Endothelial cell of umbilical vein (primary cell): ENCODE data around the gene DOC2B. TPM values are rescaled to one million over a fixed set of nuclear protein-coding genes. Genes with fewer than 3 reads are reported as not detected.

Experiments
- BruUV-seq: library from RNA; stranded (reverse); fragments of 400-500 nt; replicated peaks from 2 replicates; lab custom pipeline; 2021; lab: Mats Ljungman, UMichigan
- CTCF ChIA-PET: fragments of 300-600, 350-600 bp; sonication (Branson Sonifier 250); formaldehyde crosslinking; loops from one replicate; lab custom pipeline; 2021; ENCODE audit warnings: antibody characterized with exemption, inconsistent platforms; lab: Charles Lee
- POLR2A ChIA-PET: fragments of 300-600, 350-600 bp; sonication (Branson Sonifier 250); formaldehyde crosslinking; loops from one replicate; lab custom pipeline; 2021; ENCODE audit warnings: antibody characterized with exemption, inconsistent platforms; lab: Charles Lee
- DNase-seq: peaks from one replicate; pipeline ENCODE4 v3.0.0-alpha.2; 2011; ENCODE audit warnings: low read depth, low spot score
- FAIRE-seq: peaks from 2 replicates; lab custom pipeline; 2011; peaks lifted over from hg19 to GRCh38; lab: Jason Lieb, UNC
- H2AFZ ChIP-seq: 2 replicates; pipeline ENCODE4 v1.6.0; 2012; ENCODE audit warnings: low read depth, low read length, control low read depth, inconsistent platforms
- H3K27ac ChIP-seq: 2 replicates; pipeline ENCODE4 v1.5.1; 2011; ENCODE audit warnings: low read depth, mild to moderate bottlenecking, control low read depth, low read length, moderate library complexity; ENCODE audit not compliant: insufficient read depth
- H3K27me3 ChIP-seq, 2 experiments: 2 replicates each; pipeline versions ENCODE4 v1.6.0 to v1.6.1; 2011; ENCODE audit warnings: low read length in 2 of 2, mixed read lengths in 1 of 2; ENCODE audit not compliant: control insufficient read depth in 2 of 2, insufficient read depth in 2 of 2
- H3K36me3 ChIP-seq, 2 experiments: 2 replicates in 1 of 2; 3 replicates in 1 of 2; pipeline ENCODE4 v1.5.1; 2011; ENCODE audit warnings: low read length in 2 of 2, mild to moderate bottlenecking in 1 of 2, moderate library complexity in 1 of 2; ENCODE audit not compliant: control insufficient read depth in 2 of 2, insufficient read depth in 2 of 2; ENCODE audit errors: extremely low read depth in 1 of 2
- H3K4me1 ChIP-seq: 3 replicates; pipeline ENCODE4 v1.5.1; 2011; ENCODE audit warnings: mild to moderate bottlenecking, low read length; ENCODE audit not compliant: control insufficient read depth, insufficient read depth; ENCODE audit errors: extremely low read depth
- H3K4me2 ChIP-seq: 2 replicates; pipeline ENCODE4 v1.6.1; 2011; ENCODE audit warnings: low read length, control low read depth, mixed read lengths; ENCODE audit not compliant: insufficient read depth
- H3K4me3 ChIP-seq, 3 experiments: fragments of 200-600 bp in 1 of 3; sonication (generic), shearing (Covaris generic) in 1 of 3; replicated peaks in 1 of 3; 2 replicates each; pipeline ENCODE4 v1.5.1; 2011 to 2016; ENCODE audit warnings: control low read depth in 3 of 3, low read length in 3 of 3, mild to moderate bottlenecking in 2 of 3, inconsistent platforms in 1 of 3, low read depth in 1 of 3, moderate library complexity in 1 of 3; ENCODE audit not compliant: insufficient read depth in 1 of 3
- H3K79me2 ChIP-seq: 2 replicates; pipeline ENCODE4 v1.6.0; 2012; ENCODE audit warnings: low read length, inconsistent platforms; ENCODE audit not compliant: control insufficient read depth, insufficient read depth
- H3K9ac ChIP-seq: replicated peaks from 2 replicates; pipeline ENCODE3; 2011; ENCODE audit warnings: low read length, control low read depth; ENCODE audit not compliant: insufficient read depth; ENCODE audit errors: extremely low read depth
- H3K9me1 ChIP-seq: replicated peaks from 3 replicates; pipeline ENCODE4 v1.6.0; 2011; ENCODE audit warnings: mild to moderate bottlenecking, low read length; ENCODE audit not compliant: control insufficient read depth, insufficient read depth; ENCODE audit errors: extremely low read depth
- H3K9me3 ChIP-seq: replicated peaks from 2 replicates; pipeline ENCODE4 v1.5.1; 2012; ENCODE audit warnings: low read length, inconsistent platforms; ENCODE audit not compliant: control insufficient read depth, insufficient read depth
- H4K20me1 ChIP-seq: replicated peaks from 2 replicates; pipeline ENCODE3; 2011; ENCODE audit warnings: mild to moderate bottlenecking, low read length; ENCODE audit not compliant: control insufficient read depth, insufficient read depth; ENCODE audit errors: extremely low read depth
- POLR2AphosphoS5 ChIP-seq: IDR thresholded peaks from 2 replicates; pipeline ENCODE4 v1.6.1; 2012; ENCODE audit warnings: low read depth, mild to moderate bottlenecking, control low read depth, low read length, moderate library complexity; ENCODE audit not compliant: insufficient read depth
- dilution Hi-C: fragments of 300-500 bp; cut with MboI; formaldehyde crosslinking; loops from one replicate; pipeline ENCODE4 v1.15.0; 2019; ENCODE audit warnings: low sequenced_read_pairs; ENCODE audit not compliant: extremely low pct_ligation_motif_present
- intact Hi-C: fragments of 100-400 bp; cut with micrococcal nuclease; formaldehyde crosslinking; loops from one replicate; pipeline ENCODE4 v1.10.0; 2022
- polyA plus RNA-seq, 4 experiments: library from polyadenylated mRNA; depleted of rRNA in 3 of 4; stranded (reverse) in 3 of 4; unstranded in 1 of 4; fragments of >200 nt; gene quantifications; 2 replicates each; pipeline versions ENCODE4 v1.2.1 to v1.2.3, GENCODE V29; 2011 to 2012; ENCODE audit warnings: missing spikeins in 1 of 4
- total RNA-seq: library from RNA; stranded (reverse); gene quantifications from 2 replicates; pipeline ENCODE4 v1.2.3, GENCODE V29; 2021
- TF ChIP-seq, protein P1 (sequence below), 2 donors: IDR thresholded peaks; 1 replicate in 1 of 2; 2 replicates in 1 of 2; pipeline ENCODE4 v1.5.1; 2011; ENCODE audit warnings: low read length in 2 of 2, mild to moderate bottlenecking in 2 of 2, moderate library complexity in 2 of 2, control low read depth in 1 of 2, inconsistent platforms in 1 of 2, low read depth in 1 of 2; ENCODE audit not compliant: insufficient read depth in 1 of 2; ENCODE audit errors: extremely low read depth in 1 of 2

The DOC2B gene
- total and polyA plus RNA-seq, 2 donors (not counting 3 experiments of a cell fraction or from before 2014, with no cell fraction given): 0.10 to 0.22 TPM

DNA sequence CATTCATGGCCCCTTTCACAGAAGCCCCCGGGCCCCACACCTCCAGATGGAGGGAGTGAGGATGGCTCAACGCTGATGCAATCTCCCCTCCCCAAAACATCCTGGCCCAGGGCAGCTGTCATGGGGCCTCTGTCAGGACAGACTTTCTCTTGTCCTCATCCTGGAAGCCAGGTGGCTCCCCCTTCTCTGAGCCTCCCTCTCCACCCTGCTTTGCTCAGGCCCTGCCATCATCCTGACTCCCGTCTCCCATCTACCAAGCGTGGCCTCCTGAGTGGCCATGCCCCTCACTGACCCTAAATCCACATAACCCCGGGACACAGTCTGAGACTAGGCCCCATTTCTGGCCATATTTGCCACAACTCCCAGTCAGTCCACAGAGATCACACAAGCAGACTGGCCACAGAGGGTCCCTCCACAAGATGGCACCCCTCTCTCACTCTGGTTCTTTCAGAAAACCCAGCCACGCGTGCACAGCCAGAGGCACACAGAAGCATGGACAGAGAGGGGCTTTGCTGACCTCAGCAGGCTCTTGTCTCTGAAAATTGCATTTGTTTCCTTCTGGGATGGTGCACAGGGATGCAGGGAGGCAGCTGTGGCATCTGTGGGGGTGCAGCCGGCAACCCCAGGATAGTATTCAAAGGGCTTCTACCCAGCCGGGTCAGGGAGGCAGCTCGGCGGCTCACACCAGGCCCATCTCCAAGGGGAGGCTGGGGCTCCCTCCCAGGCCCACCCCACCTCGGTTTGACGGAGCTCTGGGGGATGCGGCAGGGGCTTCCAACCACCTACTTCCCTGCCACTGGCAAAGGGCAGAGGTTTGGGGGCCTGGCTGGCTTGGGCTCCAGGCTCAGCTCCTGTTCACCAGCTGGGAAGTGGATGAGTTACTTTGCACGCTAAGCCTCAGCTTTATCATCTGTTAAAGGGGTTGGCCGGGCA is 16.9 kb downstream of the DOC2B start:
- CTCF ChIA-PET: interaction anchor here (0.6 to 3.2 kb wide), 17 partner anchors 8 to 535 kb away, joined by 3 to 85 read pairs (median 5); no protein-coding TSS in a partner anchor

More for the DNA sequence above, 16.9 kb downstream of the DOC2B start:
- H3K4me2 ChIP-seq: no peak overlapping the region
- DNase-seq (peak; percentile 69), FAIRE-seq (peak; percentile 44)
- dilution Hi-C loops (no loop called here), intact Hi-C loops (loop anchor here (2.0 kb wide), 2 partner anchors 144 to 222 kb away; no protein-coding TSS in a partner anchor)
- H4K20me1 ChIP-seq: no peaks in the 10 kb centered on the region
- POLR2A ChIA-PET: no interaction called here
- H3K36me3 ChIP-seq: no peaks in the 10 kb centered on the region
- TF ChIP-seq, protein P1, sequence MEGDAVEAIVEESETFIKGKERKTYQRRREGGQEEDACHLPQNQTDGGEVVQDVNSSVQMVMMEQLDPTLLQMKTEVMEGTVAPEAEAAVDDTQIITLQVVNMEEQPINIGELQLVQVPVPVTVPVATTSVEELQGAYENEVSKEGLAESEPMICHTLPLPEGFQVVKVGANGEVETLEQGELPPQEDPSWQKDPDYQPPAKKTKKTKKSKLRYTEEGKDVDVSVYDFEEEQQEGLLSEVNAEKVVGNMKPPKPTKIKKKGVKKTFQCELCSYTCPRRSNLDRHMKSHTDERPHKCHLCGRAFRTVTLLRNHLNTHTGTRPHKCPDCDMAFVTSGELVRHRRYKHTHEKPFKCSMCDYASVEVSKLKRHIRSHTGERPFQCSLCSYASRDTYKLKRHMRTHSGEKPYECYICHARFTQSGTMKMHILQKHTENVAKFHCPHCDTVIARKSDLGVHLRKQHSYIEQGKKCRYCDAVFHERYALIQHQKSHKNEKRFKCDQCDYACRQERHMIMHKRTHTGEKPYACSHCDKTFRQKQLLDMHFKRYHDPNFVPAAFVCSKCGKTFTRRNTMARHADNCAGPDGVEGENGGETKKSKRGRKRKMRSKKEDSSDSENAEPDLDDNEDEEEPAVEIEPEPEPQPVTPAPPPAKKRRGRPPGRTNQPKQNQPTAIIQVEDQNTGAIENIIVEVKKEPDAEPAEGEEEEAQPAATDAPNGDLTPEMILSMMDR (IDR thresholded peaks at IDR 0.05; ENCODE audit: extremely low read depth in 1 of 2, insufficient read depth in 1 of 2, low read depth in 1 of 2, low read length in 2 of 2): peak; percentile 65 to 83
- TF ChIP-seq POLR2AphosphoS5: no peak
- H3K79me2 ChIP-seq: no peaks in the 10 kb centered on the region
- H3K27ac ChIP-seq: no peak overlapping the region
- H3K4me3 ChIP-seq: no peak overlapping the region
- no peak overlapping the region for H3K9ac ChIP-seq
- H3K27me3 ChIP-seq: no peaks in the 10 kb centered on the region
- H3K9me1 ChIP-seq: no peaks in the 10 kb centered on the region
- BruUV-seq: no TSS peak
- no peak overlapping the region for H2AFZ ChIP-seq
- H3K4me1 ChIP-seq: no peaks in the 10 kb centered on the region
- no peaks in the 10 kb centered on the region for H3K9me3 ChIP-seq
